GM23338 (cell line): ENCODE measurements around the gene TMEM63B. TPM values are rescaled to one million over a fixed set of nuclear protein-coding genes. Genes with fewer than 3 reads are reported as not detected.

Experiments
- ATAC-seq: fragments of 200-7000 bp; cut with Tn5 transposase; 3 replicates; pipeline ENCODE4 v1.9.1; 2020
- DNase-seq: peaks from one replicate; pipeline ENCODE4 v3.0.0-alpha.2; 2015; ENCODE audit warnings: low spot score
- H2AFZ ChIP-seq: fragments of 200-600 bp; sonication (generic); 2 replicates; pipeline ENCODE4 v1.8.0; 2016; ENCODE audit warnings: antibody characterized with exemption, mild to moderate bottlenecking, moderate library complexity
- H3F3A ChIP-seq: fragments of 200-600 bp; sonication (generic); replicated peaks from 2 replicates; pipeline ENCODE4 v1.8.0; 2017; ENCODE audit warnings: antibody characterized with exemption, mixed run types, low read depth
- H3K27ac ChIP-seq: fragments of 200-600 bp; sonication (generic); 2 replicates; pipeline ENCODE4 v1.6.1; 2016; ENCODE audit warnings: low read depth
- H3K27me3 ChIP-seq: fragments of 200-600 bp; sonication (generic); 2 replicates; pipeline ENCODE4 v1.8.0; 2016; ENCODE audit warnings: mild to moderate bottlenecking, mixed run types, moderate library complexity; ENCODE audit not compliant: insufficient read depth
- H3K36me3 ChIP-seq: fragments of 200-600 bp; sonication (generic); 2 replicates; pipeline ENCODE4 v1.8.0; 2016; ENCODE audit warnings: mild to moderate bottlenecking; ENCODE audit not compliant: insufficient read depth
- H3K4me1 ChIP-seq: fragments of 200-600 bp; sonication (generic); 2 replicates; pipeline ENCODE4 v1.8.0; 2016; ENCODE audit warnings: mild to moderate bottlenecking, moderate library complexity; ENCODE audit not compliant: insufficient read depth
- H3K4me2 ChIP-seq: fragments of 200-600 bp; sonication (generic); 2 replicates; pipeline ENCODE4 v1.7.1; 2017; ENCODE audit warnings: mixed run types
- H3K4me3 ChIP-seq: fragments of 200-600 bp; sonication (generic); 2 replicates; pipeline ENCODE4 v1.6.1; 2016; ENCODE audit warnings: mixed run types
- H3K79me2 ChIP-seq: fragments of 200-600 bp; sonication (generic); replicated peaks from 2 replicates; pipeline ENCODE4 v1.8.0; 2017; ENCODE audit warnings: mild to moderate bottlenecking; ENCODE audit not compliant: insufficient read depth
- H3K9me2 ChIP-seq: fragments of 200-600 bp; sonication (generic); 2 replicates; pipeline ENCODE4 v1.8.0; 2017; ENCODE audit not compliant: insufficient read depth
- H4K20me1 ChIP-seq: fragments of 200-600 bp; sonication (generic); replicated peaks from 2 replicates; pipeline ENCODE4 v1.8.0; 2017; ENCODE audit warnings: mild to moderate bottlenecking; ENCODE audit not compliant: insufficient read depth
- H3K27ac Mint-ChIP-seq: 2 replicates; pipeline ENCODE4 v1.8.0; 2020; ENCODE audit warnings: inconsistent platforms, mild to moderate bottlenecking, moderate library complexity, mixed read lengths
- H3K27me3 Mint-ChIP-seq: 3 replicates; pipeline ENCODE4 v1.8.0; 2022; ENCODE audit warnings: low read depth, mild to moderate bottlenecking, moderate library complexity, mixed read lengths, inconsistent platforms; ENCODE audit not compliant: insufficient read depth, poor library complexity
- H3K36me3 Mint-ChIP-seq: 3 replicates; pipeline ENCODE4 v1.8.0; 2021; ENCODE audit warnings: low read depth, mild to moderate bottlenecking, inconsistent platforms, moderate library complexity, mixed read lengths
- H3K4me1 Mint-ChIP-seq: 3 replicates; pipeline ENCODE4 v1.8.0; 2020; ENCODE audit warnings: mild to moderate bottlenecking, inconsistent platforms, mixed read lengths
- H3K4me3 Mint-ChIP-seq: 3 replicates; pipeline ENCODE4 v1.8.0; 2021; ENCODE audit warnings: moderate library complexity, mild to moderate bottlenecking, inconsistent platforms, mixed read lengths
- H3K9me3 Mint-ChIP-seq: 3 replicates; pipeline ENCODE4 v1.8.0; 2020; ENCODE audit warnings: moderate library complexity, mild to moderate bottlenecking, inconsistent platforms, mixed read lengths
- CTCF ChIP-seq, 2 experiments: fragments of 200-600 bp in 1 of 2; sonication (generic) in 1 of 2; conservative IDR thresholded peaks; 2 replicates each; pipeline versions ENCODE4 v1.5.1 to v1.6.1; 2016 to 2017; ENCODE audit warnings: antibody characterized with exemption in 2 of 2, low read depth in 2 of 2, mild to moderate bottlenecking in 2 of 2, moderate library complexity in 1 of 2
- EZH2 ChIP-seq: fragments of 200-600 bp; sonication (generic); IDR thresholded peaks from one replicate; pipeline ENCODE4 v1.8.0; 2017; ENCODE audit warnings: antibody characterized with exemption, mild to moderate bottlenecking, low read depth; ENCODE audit not compliant: unreplicated experiment
- EZH2phosphoT487 ChIP-seq: fragments of 200-600 bp; sonication (generic); IDR thresholded peaks from one replicate; pipeline ENCODE4 v1.8.1; 2018; ENCODE audit warnings: antibody characterized with exemption; ENCODE audit not compliant: unreplicated experiment
- POLR2AphosphoS5 ChIP-seq: IDR thresholded peaks from 2 replicates; pipeline ENCODE4 v1.6.1; 2016; ENCODE audit warnings: antibody characterized with exemption, low read depth
- STAT1 ChIP-seq: IDR thresholded peaks from one replicate; pipeline ENCODE4 v1.6.1; 2016; ENCODE audit warnings: antibody characterized with exemption; ENCODE audit not compliant: unreplicated experiment
- ZNF114 ChIP-seq: fragments of 250-450 bp; sonication (Bioruptor Pico); IDR thresholded peaks from 2 replicates; pipeline ENCODE4 v1.5.0; 2020; ENCODE audit warnings: mild to moderate bottlenecking, moderate library complexity
- ZNF462 ChIP-seq: fragments of 250-450 bp; sonication (Bioruptor Pico); IDR thresholded peaks from 2 replicates; pipeline ENCODE4 v1.5.0; 2020; ENCODE audit warnings: mild to moderate bottlenecking, moderate library complexity
- polyA plus RNA-seq: library from polyadenylated mRNA; unstranded; fragments of >200 nt; fragmentation: Nextera tagmentation; extraction: Ambion mirVana; gene quantifications from 2 replicates; pipeline ENCODE4 v1.2.1, GENCODE V29; 2016
- total RNA-seq: library from RNA; depleted of rRNA; stranded (reverse); fragments of >200 nt; shearing (Covaris generic); gene quantifications from 2 replicates; pipeline ENCODE4 v1.2.3, GENCODE V29; 2014

The TMEM63B gene
- total and polyA plus RNA-seq, 2 experiments from 2014 or later = 10.1 to 36.0 TPM

- H3K27ac ChIP-seq = no peak overlapping the region
- H3K4me3 Mint-ChIP-seq = no peak overlapping the region
- no peak overlapping the region for H2AFZ ChIP-seq
- H3K27ac Mint-ChIP-seq = no peak overlapping the region
- no peak for TF ChIP-seq STAT1
- TF ChIP-seq CTCF (conservative IDR thresholded peaks at IDR 0.05; ENCODE audit: low read depth in 2 of 2) = peak; percentile 54 to 62
- H3K27me3 ChIP-seq = no peaks in the 10 kb centered on the region
- no peaks in the 10 kb centered on the region for H3K9me3 Mint-ChIP-seq
- peaks cover 27% of the 10 kb centered on the region for H3K4me1 Mint-ChIP-seq
- DNase-seq (peak; percentile 53), ATAC-seq (peak; percentile 73)
- H3K36me3 ChIP-seq = no peaks in the 10 kb centered on the region
- no peak overlapping the region for H3K4me3 ChIP-seq
- no peaks in the 10 kb centered on the region for H3K79me2 ChIP-seq
- H4K20me1 ChIP-seq = peaks cover 36% of the 10 kb centered on the region
- H3F3A ChIP-seq = no peaks in the 10 kb centered on the region
- peaks cover 9% of the 10 kb centered on the region for H3K27me3 Mint-ChIP-seq
- H3K9me2 ChIP-seq = no peaks in the 10 kb centered on the region
- H3K36me3 Mint-ChIP-seq = peaks cover 21% of the 10 kb centered on the region
- no peaks in the 10 kb centered on the region for H3K4me1 ChIP-seq
- H3K4me2 ChIP-seq = no peak overlapping the region
Observed at GRCh38 chr6:44100088-44100550, 27.2 kb upstream of the TMEM63B start.

- Histone ChIP-seq H3K4me3 (no peak overlapping the region), H2AFZ (no peak overlapping the region), H3K4me1 (no peaks in the 10 kb centered on the region), H3K27me3 (no peaks in the 10 kb centered on the region), H3K4me2 (no peak overlapping the region), H3F3A (no peaks in the 10 kb centered on the region), H3K36me3 (no peaks in the 10 kb centered on the region), H3K79me2 (no peaks in the 10 kb centered on the region; the same call in 1 of the 2 replicates), H4K20me1 (peaks cover 38% of the 10 kb centered on the region), H3K9me2 (no peaks in the 10 kb centered on the region), H3K27ac (no peak overlapping the region)
- Mint-ChIP-seq H3K36me3 (peaks cover 28% of the 10 kb centered on the region), H3K27ac (peak overlapping the region; percentile 8; the same call in 1 of the 2 replicates), H3K9me3 (no peaks in the 10 kb centered on the region), H3K4me3 (no peak overlapping the region), H3K27me3 (peaks cover 13% of the 10 kb centered on the region), H3K4me1 (peaks cover 27% of the 10 kb centered on the region)
- TF ChIP-seq ZNF114 (CRISPR knock-in tag) (no peak), POLR2AphosphoS5 (no peak), STAT1 (no peak), CTCF (conservative IDR thresholded peaks at IDR 0.05; ENCODE audit: low read depth in 2 of 2) (no peak), ZNF462 (CRISPR knock-in tag) (no peak), EZH2 (no peak), EZH2phosphoT487 (no peak)
- ATAC-seq (no peak), DNase-seq (no peak)
Observed at GRCh38 chr6:44101832-44102231, 25.5 kb upstream of the TMEM63B start.
